ENCODE data around the gene SOX13. TPM values are rescaled to one million over a fixed set of nuclear protein-coding genes. Genes with fewer than 3 reads are reported as not detected.

SOX13 gene
- 10 to 100 TPM; 12.0 to 27.2 (median 18.0) TPM for total RNA-seq
- polyA plus RNA-seq, result 10 to 100 TPM; 16.9 to 17.1 TPM

- H3K9me3 ChIP-seq, result no peaks in the 10 kb centered on the region
- TF ChIP-seq, protein P1, sequence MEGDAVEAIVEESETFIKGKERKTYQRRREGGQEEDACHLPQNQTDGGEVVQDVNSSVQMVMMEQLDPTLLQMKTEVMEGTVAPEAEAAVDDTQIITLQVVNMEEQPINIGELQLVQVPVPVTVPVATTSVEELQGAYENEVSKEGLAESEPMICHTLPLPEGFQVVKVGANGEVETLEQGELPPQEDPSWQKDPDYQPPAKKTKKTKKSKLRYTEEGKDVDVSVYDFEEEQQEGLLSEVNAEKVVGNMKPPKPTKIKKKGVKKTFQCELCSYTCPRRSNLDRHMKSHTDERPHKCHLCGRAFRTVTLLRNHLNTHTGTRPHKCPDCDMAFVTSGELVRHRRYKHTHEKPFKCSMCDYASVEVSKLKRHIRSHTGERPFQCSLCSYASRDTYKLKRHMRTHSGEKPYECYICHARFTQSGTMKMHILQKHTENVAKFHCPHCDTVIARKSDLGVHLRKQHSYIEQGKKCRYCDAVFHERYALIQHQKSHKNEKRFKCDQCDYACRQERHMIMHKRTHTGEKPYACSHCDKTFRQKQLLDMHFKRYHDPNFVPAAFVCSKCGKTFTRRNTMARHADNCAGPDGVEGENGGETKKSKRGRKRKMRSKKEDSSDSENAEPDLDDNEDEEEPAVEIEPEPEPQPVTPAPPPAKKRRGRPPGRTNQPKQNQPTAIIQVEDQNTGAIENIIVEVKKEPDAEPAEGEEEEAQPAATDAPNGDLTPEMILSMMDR (IDR thresholded peaks at IDR 0.05), result no peak
- FAIRE-seq (no peak), ATAC-seq (peak; percentile 78 to 85 (median 81)), DNase-seq (peak; percentile 82 to 94 (median 87))
- H3K27ac ChIP-seq, result peak within 1 kb of the TSS; percentile 70 to 87 (median 77)
- H3K27me3 ChIP-seq, result no peaks in the 10 kb centered on the region
- H3K36me3 ChIP-seq, result no peaks in the 10 kb centered on the region
- peaks cover 10 to 14% (median 10%) of the 10 kb centered on the region in 3 donors for H3K4me1 ChIP-seq
- WGBS, 2 donors, result 0% methylated on average over 58 to 89 of the region's 89 CpGs
- intact Hi-C loops (cut with DNase I), result loop anchor here in 2 of 3 donors (5.0 to 10.0 kb wide), 2 partner anchors 52 to 54 kb away; no protein-coding TSS in a partner anchor
- H3K4me3 ChIP-seq, result peak within 1 kb of the TSS; percentile 54 to 66 (median 62)
Observed at GRCh38 chr1:204072931-204073836, at the start of gene SOX13. Gene SOX13 (plus strand): TSS chr1:204073115. CDS start chr1:204112916, 39,801 bp downstream.

- Histone ChIP-seq H3K27me3 (no peaks in the 10 kb centered on the region), H3K4me1 (no peaks in the 10 kb centered on the region), H3K4me3 (no peak overlapping the region), H3K36me3 (no peaks in the 10 kb centered on the region), H3K9me3 (no peaks in the 10 kb centered on the region), H3K27ac (no peak overlapping the region)
- TF ChIP-seq, protein P1 (IDR thresholded peaks at IDR 0.05), result no peak
- ATAC-seq (no peak), DNase-seq (no peak), FAIRE-seq (no peak)
- 62 to 69% methylated on average over 17 of the region's 17 CpGs for WGBS, 2 donors
- intact Hi-C loops (cut with DNase I), result no loop called here
Observed at GRCh38 chr1:204025917-204026707, 46.8 kb upstream of the SOX13 start.

DNA sequence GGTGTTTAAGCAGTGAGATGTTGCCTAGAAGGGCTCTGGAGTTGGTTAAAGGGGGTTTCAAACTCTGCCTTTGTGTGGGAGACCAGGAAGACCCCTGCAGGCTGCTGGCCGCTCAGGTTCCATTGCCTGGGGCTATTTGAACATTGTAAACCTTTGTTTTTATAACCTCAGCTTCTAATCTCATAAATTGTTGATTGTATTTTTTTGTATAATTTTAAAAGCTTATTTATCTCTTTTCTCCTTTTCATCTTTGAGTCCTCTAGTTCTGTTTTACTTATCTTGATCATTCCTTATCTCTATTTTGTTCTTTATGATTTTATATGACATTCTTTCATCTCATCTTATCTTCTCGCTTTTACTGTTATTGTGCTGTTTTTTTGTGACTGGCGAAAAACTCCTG is 45.5 kb upstream of the SOX13 start:
- H3K9me3 ChIP-seq, result no peaks in the 10 kb centered on the region
- intact Hi-C loops (cut with DNase I), result no loop called here
- no peak for DNase-seq
- TF ChIP-seq, protein P1 (IDR thresholded peaks at IDR 0.05), result no peak
- H3K27ac ChIP-seq, result no peak overlapping the region
- no peaks in the 10 kb centered on the region for H3K4me1 ChIP-seq
- H3K4me3 ChIP-seq, result no peak overlapping the region
- ATAC-seq, result no peak
- FAIRE-seq, result no peak
- no peaks in the 10 kb centered on the region for H3K27me3 ChIP-seq
- WGBS, 2 donors, result 84 to 86% methylated on average over 3 of the region's 3 CpGs
- H3K36me3 ChIP-seq, result no peaks in the 10 kb centered on the region

DNA sequence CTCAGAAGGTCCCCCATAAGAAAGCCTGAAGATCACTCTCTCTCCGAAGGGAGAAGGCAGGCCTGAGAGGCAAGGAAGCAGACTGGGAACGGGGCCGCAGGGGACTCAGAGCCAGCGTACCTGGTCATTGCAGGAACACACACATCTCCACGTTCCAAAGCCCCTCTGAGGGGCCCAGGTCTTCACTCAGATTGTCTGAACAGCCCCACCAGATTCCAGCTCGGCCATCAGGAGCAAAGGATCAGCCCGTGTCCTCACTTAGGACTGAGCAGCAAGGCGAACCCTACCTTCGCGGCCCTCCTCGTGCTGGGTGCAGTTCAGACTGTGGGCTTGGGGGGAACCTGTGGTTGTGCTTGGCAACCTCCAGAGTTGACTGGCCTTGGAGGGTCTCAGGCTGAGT is 43.9 kb upstream of the SOX13 start:
- ATAC-seq (no peak), DNase-seq (no peak), FAIRE-seq (no peak)
- 86 to 88% methylated on average over 11 of the region's 11 CpGs for WGBS, 2 donors
- H3K4me3 ChIP-seq, result no peak overlapping the region
- TF ChIP-seq, protein P1 (IDR thresholded peaks at IDR 0.05), result no peak
- no peaks in the 10 kb centered on the region for H3K4me1 ChIP-seq
- no peaks in the 10 kb centered on the region for H3K9me3 ChIP-seq
- intact Hi-C loops (cut with DNase I), result no loop called here
- no peaks in the 10 kb centered on the region for H3K36me3 ChIP-seq
- no peak overlapping the region for H3K27ac ChIP-seq
- no peaks in the 10 kb centered on the region for H3K27me3 ChIP-seq

Measured in pancreas (tissue), 10 donors.